IgD-negative memory B cell (primary cell): Measurements from ENCODE around the gene ADD1. TPM values are rescaled to one million over a fixed set of nuclear protein-coding genes. Genes with fewer than 3 reads are reported as not detected.

Experiments used
- H3K27ac Mint-ChIP-seq, 3 donors: one replicate each; pipeline ENCODE4 v1.8.0; 2020 to 2022; ENCODE audit warnings: mild to moderate bottlenecking in 3 of 3, mixed read lengths in 3 of 3, moderate library complexity in 1 of 3
- H3K27me3 Mint-ChIP-seq: one replicate; pipeline ENCODE4 v1.8.0; 2021; ENCODE audit warnings: mixed read lengths
- H3K36me3 Mint-ChIP-seq: one replicate; pipeline ENCODE4 v1.8.0; 2020; ENCODE audit warnings: mild to moderate bottlenecking, mixed read lengths
- H3K4me1 Mint-ChIP-seq, 3 donors: one replicate each; pipeline ENCODE4 v1.8.0; 2020 to 2022; ENCODE audit warnings: mixed read lengths in 3 of 3, mild to moderate bottlenecking in 1 of 3
- H3K4me3 Mint-ChIP-seq, 4 donors: one replicate each; pipeline ENCODE4 v1.8.0; 2020 to 2022; ENCODE audit warnings: mild to moderate bottlenecking in 4 of 4, mixed read lengths in 4 of 4, moderate library complexity in 3 of 4
- H3K9me3 Mint-ChIP-seq, 3 donors: one replicate each; pipeline ENCODE4 v1.8.0; 2020 to 2021; ENCODE audit warnings: mixed read lengths in 3 of 3, mild to moderate bottlenecking in 1 of 3
- polyA plus RNA-seq: library from polyadenylated mRNA; unstranded; fragments of 300-500 nt; fragmentation: Illumina TruSeq; gene quantifications from one replicate; pipeline ENCODE4 v1.2.3, GENCODE V29; 2021

ADD1 gene
- polyA plus RNA-seq, 1 donor from 2014 or later = 300 TPM

GRCh38 chr4:2802618-2803531 lies 40.8 kb upstream of the ADD1 start:
- H3K27me3 Mint-ChIP-seq = peaks cover 2% of the 10 kb centered on the region
- no peak overlapping the region for H3K4me3 Mint-ChIP-seq
- peak overlapping the region in 1 of 3 donors; percentile 35 for H3K27ac Mint-ChIP-seq
- no peaks in the 10 kb centered on the region for H3K9me3 Mint-ChIP-seq
- H3K36me3 Mint-ChIP-seq = peaks cover 2% of the 10 kb centered on the region
- peaks cover 36 to 52% (median 48%) of the 10 kb centered on the region in 3 donors for H3K4me1 Mint-ChIP-seq

- Mint-ChIP-seq H3K4me1 (peaks cover 31 to 48% (median 41%) of the 10 kb centered on the region in 3 donors), H3K36me3 (peaks cover 2% of the 10 kb centered on the region), H3K27ac (peak overlapping the region in 1 of 3 donors; percentile 72), H3K27me3 (peaks cover 2% of the 10 kb centered on the region), H3K4me3 (peak overlapping the region in 1 of 4 donors; percentile 14), H3K9me3 (no peaks in the 10 kb centered on the region)
Observed at GRCh38 chr4:2803624-2804448, 39.8 kb upstream of the ADD1 start.

GRCh38 chr4:2804449-2804972 lies 39.1 kb upstream of the ADD1 start:
- Mint-ChIP-seq H3K9me3 (no peaks in the 10 kb centered on the region), H3K4me1 (peaks cover 31 to 48% (median 38%) of the 10 kb centered on the region in 3 donors)

GRCh38 chr4:2804973-2805501 lies 38.6 kb upstream of the ADD1 start:
- H3K36me3 Mint-ChIP-seq = peaks cover 2% of the 10 kb centered on the region
- no peaks in the 10 kb centered on the region for H3K9me3 Mint-ChIP-seq
- peak overlapping the region; percentile 55 to 86 (median 84) for H3K4me3 Mint-ChIP-seq
- H3K27ac Mint-ChIP-seq = peak overlapping the region in 2 of 3 donors; percentile 67 to 72
- H3K27me3 Mint-ChIP-seq = peaks cover 2% of the 10 kb centered on the region
- H3K4me1 Mint-ChIP-seq = peaks cover 31 to 50% (median 41%) of the 10 kb centered on the region in 3 donors

More at GRCh38 chr4:2804449-2804972, 39.1 kb upstream of the ADD1 start:
- peaks cover 2% of the 10 kb centered on the region for H3K27me3 Mint-ChIP-seq
- H3K4me3 Mint-ChIP-seq = peak overlapping the region; percentile 41 to 83 (median 64)
- H3K36me3 Mint-ChIP-seq = peaks cover 2% of the 10 kb centered on the region
- peak overlapping the region in 1 of 3 donors; percentile 72 for H3K27ac Mint-ChIP-seq

GRCh38 chr4:2805712-2806389 lies 37.8 kb upstream of the ADD1 start:
- H3K27ac Mint-ChIP-seq = peak overlapping the region; percentile 78 to 87 (median 84)
- H3K9me3 Mint-ChIP-seq = no peaks in the 10 kb centered on the region
- H3K4me3 Mint-ChIP-seq = peak overlapping the region; percentile 57 to 94 (median 84)
- H3K27me3 Mint-ChIP-seq = peaks cover 2% of the 10 kb centered on the region
- peaks cover 2% of the 10 kb centered on the region for H3K36me3 Mint-ChIP-seq
- peaks cover 31 to 52% (median 42%) of the 10 kb centered on the region in 3 donors for H3K4me1 Mint-ChIP-seq

- peaks cover 2% of the 10 kb centered on the region for H3K27me3 Mint-ChIP-seq
- no peaks in the 10 kb centered on the region for H3K9me3 Mint-ChIP-seq
- H3K4me3 Mint-ChIP-seq = peak overlapping the region; percentile 2 to 94 (median 70)
- H3K27ac Mint-ChIP-seq = peak overlapping the region; percentile 78 to 87 (median 84)
- peaks cover 2% of the 10 kb centered on the region for H3K36me3 Mint-ChIP-seq
- peaks cover 28 to 51% (median 40%) of the 10 kb centered on the region in 3 donors for H3K4me1 Mint-ChIP-seq
Observed at GRCh38 chr4:2806390-2807355, 37.0 kb upstream of the ADD1 start.

- H3K27me3 Mint-ChIP-seq = peaks cover 2% of the 10 kb centered on the region
- H3K27ac Mint-ChIP-seq = no peak overlapping the region
- peak overlapping the region in 1 of 4 donors; percentile 2 for H3K4me3 Mint-ChIP-seq
- no peaks in the 10 kb centered on the region for H3K9me3 Mint-ChIP-seq
- H3K36me3 Mint-ChIP-seq = peaks cover 2% of the 10 kb centered on the region
- H3K4me1 Mint-ChIP-seq = peaks cover 28 to 51% (median 42%) of the 10 kb centered on the region in 3 donors
Observed at GRCh38 chr4:2807571-2807970, 36.1 kb upstream of the ADD1 start.

GRCh38 chr4:2808001-2808400 lies 35.6 kb upstream of the ADD1 start:
- H3K9me3 Mint-ChIP-seq = no peaks in the 10 kb centered on the region
- no peak overlapping the region for H3K27ac Mint-ChIP-seq
- H3K4me1 Mint-ChIP-seq = peaks cover 28 to 55% (median 46%) of the 10 kb centered on the region in 3 donors
- peaks cover 2% of the 10 kb centered on the region for H3K27me3 Mint-ChIP-seq
- peak overlapping the region in 2 of 4 donors; percentile 33 to 65 for H3K4me3 Mint-ChIP-seq
- peaks cover 2% of the 10 kb centered on the region for H3K36me3 Mint-ChIP-seq

GRCh38 chr4:2809610-2810180 lies 33.9 kb upstream of the ADD1 start:
- H3K27ac Mint-ChIP-seq = peak overlapping the region in 1 of 3 donors; percentile 74
- H3K27me3 Mint-ChIP-seq = peaks cover under 1% of the 10 kb centered on the region
- H3K36me3 Mint-ChIP-seq = peaks cover 2% of the 10 kb centered on the region
- no peak overlapping the region for H3K4me3 Mint-ChIP-seq
- no peaks in the 10 kb centered on the region for H3K9me3 Mint-ChIP-seq
- peaks cover 35 to 60% (median 60%) of the 10 kb centered on the region in 3 donors for H3K4me1 Mint-ChIP-seq

GRCh38 chr4:2810388-2810787 lies 33.3 kb upstream of the ADD1 start:
- H3K36me3 Mint-ChIP-seq = peaks cover 2% of the 10 kb centered on the region
- H3K27ac Mint-ChIP-seq = no peak overlapping the region
- no peaks in the 10 kb centered on the region for H3K27me3 Mint-ChIP-seq
- no peak overlapping the region for H3K4me3 Mint-ChIP-seq
- no peaks in the 10 kb centered on the region for H3K9me3 Mint-ChIP-seq
- peaks cover 30 to 60% (median 55%) of the 10 kb centered on the region in 3 donors for H3K4me1 Mint-ChIP-seq

GRCh38 chr4:2811830-2812611 lies 31.6 kb upstream of the ADD1 start:
- Mint-ChIP-seq H3K4me1 (peaks cover 28 to 54% (median 53%) of the 10 kb centered on the region in 3 donors), H3K27me3 (peaks cover 3% of the 10 kb centered on the region), H3K36me3 (peaks cover 2% of the 10 kb centered on the region), H3K4me3 (peak overlapping the region; percentile 79 to 96 (median 85)), H3K27ac (peak overlapping the region; percentile 64 to 95 (median 68)), H3K9me3 (no peaks in the 10 kb centered on the region)
